Glutamatergic neuron (in vitro differentiated cells): ENCODE results near the gene CDK14. TPM values are rescaled to one million over a fixed set of nuclear protein-coding genes. Genes with fewer than 3 reads are reported as not detected.

Experiments
- DNase-seq: peaks from one replicate; pipeline ENCODE4 v3.0.0; 2022
- H3K27ac Mint-ChIP-seq: one replicate; pipeline ENCODE4 v1.8.0; 2020; ENCODE audit warnings: mild to moderate bottlenecking, mixed read lengths, inconsistent platforms; ENCODE audit not compliant: unreplicated experiment
- H3K27me3 Mint-ChIP-seq: one replicate; pipeline ENCODE4 v1.8.0; 2020; ENCODE audit warnings: mild to moderate bottlenecking, moderate library complexity, mixed read lengths, inconsistent platforms; ENCODE audit not compliant: unreplicated experiment
- H3K36me3 Mint-ChIP-seq: one replicate; pipeline ENCODE4 v1.8.0; 2020; ENCODE audit warnings: mild to moderate bottlenecking, mixed read lengths, inconsistent platforms; ENCODE audit not compliant: unreplicated experiment
- H3K4me1 Mint-ChIP-seq: one replicate; pipeline ENCODE4 v1.8.0; 2020; ENCODE audit warnings: mild to moderate bottlenecking, low read depth, mixed read lengths, inconsistent platforms; ENCODE audit not compliant: unreplicated experiment
- H3K4me3 Mint-ChIP-seq: one replicate; pipeline ENCODE4 v1.8.0; 2020; ENCODE audit warnings: mild to moderate bottlenecking, mixed read lengths, inconsistent platforms; ENCODE audit not compliant: unreplicated experiment
- H3K9me3 Mint-ChIP-seq: one replicate; pipeline ENCODE4 v1.8.0; 2020; ENCODE audit warnings: mild to moderate bottlenecking, moderate library complexity, mixed read lengths, inconsistent platforms; ENCODE audit not compliant: unreplicated experiment
- CTCF ChIP-seq: fragments of 200-600 bp; sonication (generic); IDR thresholded peaks from one replicate; pipeline ENCODE4 v1.5.0; 2021; ENCODE audit not compliant: partially characterized antibody, unreplicated experiment
- total RNA-seq: library from RNA; stranded (reverse); fragmentation: NEBNext Ultra II Directional; extraction: Animal tissue kit (Norgen Biotek cat#: 25700); gene quantifications from one replicate; pipeline ENCODE4 v1.2.1, GENCODE V29; 2021; ENCODE audit not compliant: unreplicated experiment

Gene CDK14
- total RNA-seq, 1 donor from 2014 or later, result 96.5 TPM

- H3K4me1 Mint-ChIP-seq, result peaks cover 13% of the 10 kb centered on the region
- H3K36me3 Mint-ChIP-seq, result peaks cover 21% of the 10 kb centered on the region
- TF ChIP-seq CTCF, result no peak
- no peak overlapping the region for H3K4me3 Mint-ChIP-seq
- DNase-seq, result no peak
- H3K27ac Mint-ChIP-seq, result no peak overlapping the region
- H3K27me3 Mint-ChIP-seq, result peaks cover 5% of the 10 kb centered on the region
- H3K9me3 Mint-ChIP-seq, result peaks cover 2% of the 10 kb centered on the region
Observed at GRCh38 chr7:90835861-90836260, 239.7 kb downstream of the CDK14 start.

- H3K36me3 Mint-ChIP-seq, result peaks cover 20% of the 10 kb centered on the region
- H3K27ac Mint-ChIP-seq, result no peak overlapping the region
- no peak overlapping the region for H3K4me3 Mint-ChIP-seq
- TF ChIP-seq CTCF, result no peak
- H3K4me1 Mint-ChIP-seq, result peaks cover 13% of the 10 kb centered on the region
- no peak for DNase-seq
- peaks cover 2% of the 10 kb centered on the region for H3K9me3 Mint-ChIP-seq
- peaks cover 2% of the 10 kb centered on the region for H3K27me3 Mint-ChIP-seq
Observed at GRCh38 chr7:90836937-90837336, 240.8 kb downstream of the CDK14 start.

- Mint-ChIP-seq H3K9me3 (peaks cover 2% of the 10 kb centered on the region), H3K4me1 (peaks cover 13% of the 10 kb centered on the region), H3K27ac (no peak overlapping the region), H3K36me3 (peaks cover 20% of the 10 kb centered on the region), H3K27me3 (peaks cover 2% of the 10 kb centered on the region), H3K4me3 (no peak overlapping the region)
- DNase-seq, result no peak
- TF ChIP-seq CTCF, result no peak
Observed at GRCh38 chr7:90838799-90839198, 242.7 kb downstream of the CDK14 start.

GRCh38 chr7:90839316-90839715 is 243.2 kb downstream of the CDK14 start:
- H3K9me3 Mint-ChIP-seq, result peaks cover 2% of the 10 kb centered on the region
- no peak for TF ChIP-seq CTCF
- no peak overlapping the region for H3K27ac Mint-ChIP-seq
- no peak for DNase-seq
- H3K4me1 Mint-ChIP-seq, result peaks cover 13% of the 10 kb centered on the region
- no peak overlapping the region for H3K4me3 Mint-ChIP-seq
- peaks cover 20% of the 10 kb centered on the region for H3K36me3 Mint-ChIP-seq
- H3K27me3 Mint-ChIP-seq, result peaks cover 2% of the 10 kb centered on the region

GRCh38 chr7:90839727-90840291 is 243.7 kb downstream of the CDK14 start:
- no peak for TF ChIP-seq CTCF
- no peak overlapping the region for H3K27ac Mint-ChIP-seq
- peaks cover 2% of the 10 kb centered on the region for H3K9me3 Mint-ChIP-seq
- DNase-seq, result no peak
- peaks cover 20% of the 10 kb centered on the region for H3K36me3 Mint-ChIP-seq
- peaks cover 8% of the 10 kb centered on the region for H3K4me1 Mint-ChIP-seq
- peaks cover 2% of the 10 kb centered on the region for H3K27me3 Mint-ChIP-seq
- H3K4me3 Mint-ChIP-seq, result no peak overlapping the region
